Caco-2 (cell line): ENCODE measurements around the gene ZNRD2. TPM values are rescaled to one million over a fixed set of nuclear protein-coding genes. Genes with fewer than 3 reads are reported as not detected.

Source experiments
- BruUV-seq: library from RNA; stranded (reverse); fragments of 400-500 nt; replicated peaks from 2 replicates; lab custom pipeline; 2021; lab: Mats Ljungman, UMichigan
- CTCF ChIA-PET: fragments of 300-600 bp; sonication (Branson Sonifier 250); formaldehyde crosslinking; loops from one replicate; lab custom pipeline; 2022; ENCODE audit warnings: antibody characterized with exemption; lab: Charles Lee
- POLR2A ChIA-PET: fragments of 300-600 bp; sonication (Branson Sonifier 250); formaldehyde crosslinking; loops from one replicate; lab custom pipeline; 2022; ENCODE audit warnings: antibody characterized with exemption; lab: Charles Lee
- DNase-seq, 2 experiments: peaks; one replicate each; pipeline versions ENCODE4 v3.0.0 to v3.0.0-alpha.2; 2020 to 2022
- H3K27me3 ChIP-seq: replicated peaks from 2 replicates; pipeline ENCODE4 v1.6.0; 2011; ENCODE audit warnings: low read length; ENCODE audit not compliant: control insufficient read depth, insufficient read depth
- H3K36me3 ChIP-seq: 2 replicates; pipeline ENCODE4 v1.5.1; 2011; ENCODE audit warnings: low read length; ENCODE audit not compliant: control insufficient read depth, insufficient read depth
- H3K4me1 ChIP-seq: fragments of 250-450 bp; sonication (Bioruptor Pico); 2 replicates; pipeline ENCODE4 v1.5.1; 2020; ENCODE audit warnings: mild to moderate bottlenecking
- H3K4me3 ChIP-seq: 2 replicates; pipeline ENCODE4 v1.5.1; 2011; ENCODE audit warnings: low read depth, mild to moderate bottlenecking, control low read depth, low read length
- H3K9me3 ChIP-seq: fragments of 250-450 bp; sonication (Bioruptor Pico); 2 replicates; pipeline ENCODE4 v1.5.1; 2020; ENCODE audit warnings: mild to moderate bottlenecking, moderate library complexity
- H3K27ac Mint-ChIP-seq: one replicate; pipeline ENCODE4 v1.8.0; 2022; ENCODE audit warnings: mixed read lengths; ENCODE audit not compliant: unreplicated experiment
- H3K27me3 Mint-ChIP-seq: one replicate; pipeline ENCODE4 v1.8.0; 2022; ENCODE audit warnings: mixed read lengths; ENCODE audit not compliant: insufficient read depth, unreplicated experiment
- H3K36me3 Mint-ChIP-seq: one replicate; pipeline ENCODE4 v1.8.0; 2022; ENCODE audit warnings: mild to moderate bottlenecking, mixed read lengths; ENCODE audit not compliant: insufficient read depth, unreplicated experiment
- H3K4me1 Mint-ChIP-seq: one replicate; pipeline ENCODE4 v1.8.0; 2022; ENCODE audit warnings: low read depth, mixed read lengths; ENCODE audit not compliant: unreplicated experiment
- H3K4me3 Mint-ChIP-seq: one replicate; pipeline ENCODE4 v1.8.0; 2022; ENCODE audit warnings: mild to moderate bottlenecking, moderate library complexity, mixed read lengths; ENCODE audit not compliant: unreplicated experiment
- H3K9me3 Mint-ChIP-seq: one replicate; pipeline ENCODE4 v1.8.0; 2022; ENCODE audit warnings: mixed read lengths; ENCODE audit not compliant: unreplicated experiment
- CTCF ChIP-seq, 2 experiments: fragments of 200-600 bp in 1 of 2; IDR thresholded peaks; 1 replicate in 1 of 2; 2 replicates in 1 of 2; pipeline versions ENCODE4 v1.5.1 to v1.8.0; 2011 to 2022; ENCODE audit warnings: antibody characterized with exemption in 1 of 2, control low read depth in 1 of 2, inconsistent platforms in 1 of 2, low read depth in 1 of 2, low read length in 1 of 2, mild to moderate bottlenecking in 1 of 2, moderate library complexity in 1 of 2; ENCODE audit not compliant: insufficient read depth in 1 of 2, severe bottlenecking in 1 of 2, unreplicated experiment in 1 of 2
- intact Hi-C: fragments of 100-400 bp; cut with micrococcal nuclease; formaldehyde crosslinking; loops from one replicate; pipeline ENCODE4 v1.10.0; 2022; ENCODE audit not compliant: unreplicated experiment
- total RNA-seq: library from RNA; stranded (reverse); gene quantifications from 2 replicates; pipeline ENCODE4 v1.2.3, GENCODE V29; 2022

Gene ZNRD2
- total RNA-seq, 1 experiment from 2014 or later: 53.9 TPM

GRCh38 chr11:65593518-65594414 lies 23.5 kb downstream of the ZNRD2 start:
- Mint-ChIP-seq H3K4me1 (no peaks in the 10 kb centered on the region), H3K4me3 (peak overlapping the region; percentile 45), H3K27ac (no peak overlapping the region), H3K27me3 (no peaks in the 10 kb centered on the region), H3K36me3 (peaks cover 25% of the 10 kb centered on the region), H3K9me3 (no peaks in the 10 kb centered on the region)
- Histone ChIP-seq H3K4me3 (no peak overlapping the region), H3K36me3 (peaks cover 4% of the 10 kb centered on the region), H3K4me1 (peaks cover 5% of the 10 kb centered on the region; the same call in 1 of the 2 replicates), H3K9me3 (no peaks in the 10 kb centered on the region), H3K27me3 (no peaks in the 10 kb centered on the region)
- intact Hi-C loops: loop anchor here (2.0 kb wide), 1 partner anchor 19 kb away; no protein-coding TSS in a partner anchor
- ChIA-PET CTCF (interaction anchor here (0.5 to 1.8 kb wide), 13 partner anchors 10 to 294 kb away, joined by 3 to 22 read pairs (median 4); partner anchors contain the start of genes EHBP1L1, FAM89B, FIBP and PCNX3), POLR2A (no interaction called here)
- peak; percentile 64 to 68 for TF ChIP-seq CTCF (IDR thresholded peaks at IDR 0.05; ENCODE audit: insufficient read depth in 1 of 2, low read depth in 1 of 2, low read length in 1 of 2, severe bottlenecking in 1 of 2, unreplicated experiment in 1 of 2)
- BruUV-seq: no TSS peak
- peak in 1 of 2 experiments; percentile 54 for DNase-seq

GRCh38 chr11:65595131-65595530 lies 24.9 kb downstream of the ZNRD2 start:
- H3K4me1 ChIP-seq: peaks cover 5% of the 10 kb centered on the region; the same call in 1 of the 2 replicates
- H3K27me3 ChIP-seq: no peaks in the 10 kb centered on the region
- H3K4me3 Mint-ChIP-seq: no peak overlapping the region
- TF ChIP-seq CTCF (IDR thresholded peaks at IDR 0.05; ENCODE audit: insufficient read depth in 1 of 2, low read depth in 1 of 2, low read length in 1 of 2, severe bottlenecking in 1 of 2, unreplicated experiment in 1 of 2): no peak
- intact Hi-C loops: no loop called here
- H3K36me3 Mint-ChIP-seq: peaks cover 33% of the 10 kb centered on the region
- H3K27ac Mint-ChIP-seq: no peak overlapping the region
- no peaks in the 10 kb centered on the region for H3K9me3 Mint-ChIP-seq
- ChIA-PET POLR2A (no interaction called here), CTCF (interaction anchor here (0.8 to 1.8 kb wide), 2 partner anchors 19 to 21 kb away, joined by 3 to 5 read pairs; partner anchors contain the start of gene EHBP1L1)
- BruUV-seq: no TSS peak
- no peaks in the 10 kb centered on the region for H3K4me1 Mint-ChIP-seq
- H3K27me3 Mint-ChIP-seq: no peaks in the 10 kb centered on the region
- no peak for DNase-seq
- no peaks in the 10 kb centered on the region for H3K9me3 ChIP-seq
- no peak overlapping the region for H3K4me3 ChIP-seq
- H3K36me3 ChIP-seq: peaks cover 4% of the 10 kb centered on the region

DNA sequence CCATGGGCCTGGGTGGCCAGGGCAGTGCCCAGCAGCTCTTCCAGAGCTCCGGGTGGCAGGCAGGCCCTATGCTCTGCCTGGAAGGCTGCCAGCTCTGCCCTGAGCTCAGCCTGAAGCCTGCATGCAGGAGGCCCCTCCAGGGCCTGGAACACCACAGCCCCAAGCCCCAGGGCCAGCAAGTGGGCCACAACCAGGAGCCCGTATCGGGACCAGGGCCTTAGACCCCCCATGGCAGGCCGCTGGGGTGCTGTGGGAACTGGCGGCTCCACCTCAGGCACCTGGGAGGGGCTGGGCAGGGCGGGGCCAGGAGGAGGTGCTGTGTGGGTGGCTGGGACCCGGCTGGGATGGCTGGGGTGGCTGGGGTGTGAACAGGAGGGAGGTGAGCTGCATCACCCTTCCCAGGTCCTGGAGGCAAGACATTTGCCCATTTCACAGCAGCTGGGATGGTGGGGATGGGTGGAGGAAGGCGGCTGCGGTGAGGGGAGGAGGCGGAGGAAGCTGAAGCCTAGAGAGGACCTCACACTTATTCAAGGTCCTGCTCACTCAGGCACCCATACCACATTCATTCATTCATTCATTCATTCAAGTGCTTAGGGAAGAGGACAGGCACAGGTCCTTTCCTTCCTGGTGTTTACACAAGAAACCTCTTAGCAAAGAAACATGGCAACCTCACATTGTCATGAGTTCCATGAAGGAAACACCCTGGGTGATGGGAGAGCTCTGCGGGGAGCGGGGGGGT lies 25.4 kb downstream of the ZNRD2 start, which contains the start of gene KCNK7:
Gene KCNK7, minus strand, starts transcription at position 258 of the 739 bp plus-strand sequence. Its CDS starts 28 bp downstream, at position 230.
- intact Hi-C loops: no loop called here
- H3K4me1 Mint-ChIP-seq: no peaks in the 10 kb centered on the region
- Histone ChIP-seq H3K4me3 (no peak within 1 kb of the TSS), H3K9me3 (no peaks in the 10 kb centered on the region), H3K27me3 (no peaks in the 10 kb centered on the region), H3K36me3 (peaks cover 4% of the 10 kb centered on the region), H3K4me1 (peaks cover 5% of the 10 kb centered on the region; the same call in 1 of the 2 replicates)
- peaks cover 30% of the 10 kb centered on the region for H3K36me3 Mint-ChIP-seq
- ChIA-PET POLR2A (interaction anchor here (1.1 kb wide), 1 partner anchor 11 kb away, joined by 6 read pairs; no protein-coding TSS in a partner anchor), CTCF (interaction anchor here (0.6 kb wide), 1 partner anchor 212 kb away, joined by 5 read pairs; no protein-coding TSS in a partner anchor)
- TF ChIP-seq CTCF (IDR thresholded peaks at IDR 0.05; ENCODE audit: insufficient read depth in 1 of 2, low read depth in 1 of 2, low read length in 1 of 2, severe bottlenecking in 1 of 2, unreplicated experiment in 1 of 2): no peak
- H3K4me3 Mint-ChIP-seq: no peak within 1 kb of the TSS
- no peak within 1 kb of the TSS for H3K27ac Mint-ChIP-seq
- no peak for DNase-seq
- H3K9me3 Mint-ChIP-seq: no peaks in the 10 kb centered on the region
- H3K27me3 Mint-ChIP-seq: no peaks in the 10 kb centered on the region
- BruUV-seq: no TSS peak
